Heart right ventricle (tissue), 16 donors: ENCODE results near the gene HPF1. TPM values are rescaled to one million over a fixed set of nuclear protein-coding genes. Genes with fewer than 3 reads are reported as not detected.
"Not testable (repeated sequence)": the region's sequence is repeated elsewhere in the genome, so short reads cannot be mapped to it uniquely, and the experiment has no call there.

ENCODE experiments used
- ATAC-seq, 8 donors: fragments of 200-7000 bp; cut with Tn5 transposase; one replicate each; pipeline ENCODE4 v1.9.1; 2020; ENCODE audit warnings: mild to moderate bottlenecking in 8 of 8, moderate library complexity in 8 of 8, moderate number of reproducible peaks in 1 of 8
- DNase-seq, 2 donors: peaks; one replicate each; pipeline ENCODE4 v3.0.0-alpha.2; 2020
- H3K27ac ChIP-seq, 10 donors: fragments of 200-600 bp; sonication (generic) in 2 of 10; one replicate each; pipeline versions ENCODE4 v1.5.0 to v1.8.0; 2020 to 2022; ENCODE audit warnings: mild to moderate bottlenecking in 3 of 10
- H3K27me3 ChIP-seq, 7 donors: fragments of 200-600 bp; one replicate each; pipeline ENCODE4 v1.8.0; 2021 to 2022; ENCODE audit warnings: mild to moderate bottlenecking in 2 of 7
- H3K36me3 ChIP-seq, 9 donors: fragments of 200-600 bp; sonication (generic) in 1 of 9; one replicate each; pipeline versions ENCODE4 v1.5.0 to v1.8.0; 2020 to 2022; ENCODE audit warnings: mild to moderate bottlenecking in 2 of 9
- H3K4me1 ChIP-seq, 9 donors: fragments of 200-600 bp; sonication (generic) in 1 of 9; one replicate each; pipeline versions ENCODE4 v1.5.0 to v1.8.0; 2020 to 2022; ENCODE audit warnings: mild to moderate bottlenecking in 4 of 9
- H3K4me3 ChIP-seq, 10 donors: fragments of 200-600 bp; sonication (generic) in 2 of 10; one replicate each; pipeline versions ENCODE4 v1.5.0 to v1.8.0; 2020 to 2022; ENCODE audit warnings: mild to moderate bottlenecking in 7 of 10, moderate library complexity in 2 of 10
- H3K9me3 ChIP-seq, 11 donors: fragments of 200-600 bp in 10 of 11; sonication (generic) in 2 of 11; one replicate each; pipeline versions ENCODE4 v1.5.0 to v1.8.0; 2013 to 2022; ENCODE audit warnings: mild to moderate bottlenecking in 2 of 11, control low read depth in 1 of 11, moderate library complexity in 1 of 11
- WGBS, 2 donors: extraction: QIAGEN DNeasy Blood & Tissue Kit; methylation state at CpG; one replicate each; pipeline ENCODE4 v1.1.7; 2013; ENCODE audit warnings: inconsistent platforms in 1 of 2; 5-methylcytosine and 5-hydroxymethylcytosine counted together
- intact Hi-C, 10 donors: fragments of 100-400 bp; cut with DNase I; formaldehyde crosslinking; loops; one replicate each; pipeline versions ENCODE4 v1.11.1 to v1.14.2; 2022
- long read RNA-seq, 3 donors: library from polyadenylated mRNA; unstranded; transcript quantifications; one replicate each; pipeline ENCODE4 v2.0.0, GENCODE V29; 2020 to 2021
- polyA plus RNA-seq, 2 donors: library from polyadenylated mRNA; stranded (reverse); fragments of 200-250 nt; gene quantifications; one replicate each; pipeline ENCODE4 v1.2.3, GENCODE V29; 2013
- total RNA-seq, 10 donors: library from RNA; stranded (reverse); fragmentation: NEBNext Ultra II Directional in 3 of 10; extraction: Animal tissue kit (Norgen Biotek cat#: 25700) in 3 of 10; gene quantifications; one replicate each; pipeline versions ENCODE4 v1.2.1 to v1.2.4, GENCODE V29; 2021 to 2023
- TF ChIP-seq, protein P1 (sequence below), 9 donors: fragments of 200-600 bp; sonication (generic) in 2 of 9; IDR thresholded peaks; one replicate each; pipeline versions ENCODE4 v1.5.0 to v1.8.0; 2021 to 2022; ENCODE audit warnings: antibody characterized with exemption in 9 of 9, mild to moderate bottlenecking in 5 of 9, moderate library complexity in 1 of 9
- donor health status: Arrhythmogenic right ventricular cardiomyopathy.
- donor health status: ischemic (EF 13 %, LVEDD 7.1; RV severe dilation, severe dysfunction).
- donor health status: healthy with polysubstance abuse.
- donor health status: DM: no; HTN: yes; CAD: no.
- donor health status: DM: no; HTN: no; CAD: no.
- donor health status: ischemic (EF 25% LVEDD 6.9; RV normal size, moderate dysfunction).
- donor health status: ischemic (EF 25% LVEDD 5.7; RV mildly dilated, moderate dysfunction).
- donor health status: healthy.
- donor health status: DM: yes; HTN: yes; CAD: no.
- donor health status: Ischemic cardiomyopathy.
- donor health status: ischemic (EF 35%, LVEDD 5.7; RV mildly dilated, moderate dysfunction).
- donor health status: nonischemic (EF 11% LVEDD 7.7; RV severe dilation, severe dysfunction).
- donor health status: DM: yes; HTN: yes; CAD: no.
- donor health status: PGD.
- donor health status: ischemic (EF 29% LVEDD 5.4; RV normal size, mild dysfunction).
- donor health status: nonischemic (EF 23%, LVEDD 6.1; RV moderate dilation, normal function).

Gene HPF1
- total RNA-seq, result 10 to 100 TPM; 15.4 to 18.6 (median 17.7) TPM
- polyA plus RNA-seq, result 10 to 100 TPM; 20.9 to 29.1 TPM
- long read RNA-seq, donor 1, transcript HPF1-201 (8 exons, 1,230 nt), result major isoform, 22 of 28 reads
- long read RNA-seq, donor 1, partial matches to known transcripts, result 3 of 28 reads
- long read RNA-seq, donor 1, other reads (novel, unspliced or antisense), result 3 of 28 reads
- long read RNA-seq, donor 2, transcript HPF1-201 (8 exons, 1,230 nt), result major isoform, 18 of 30 reads
- long read RNA-seq, donor 2, partial matches to known transcripts, result 5 of 30 reads
- long read RNA-seq, donor 2, other reads (novel, unspliced or antisense), result 7 of 30 reads
- long read RNA-seq, donor 3, transcript HPF1-201 (8 exons, 1,230 nt), result major isoform, 7 of 12 reads
- long read RNA-seq, donor 3, partial matches to known transcripts, result 4 of 12 reads
- long read RNA-seq, donor 3, other reads (novel, unspliced or antisense), result 1 of 12 reads

DNA sequence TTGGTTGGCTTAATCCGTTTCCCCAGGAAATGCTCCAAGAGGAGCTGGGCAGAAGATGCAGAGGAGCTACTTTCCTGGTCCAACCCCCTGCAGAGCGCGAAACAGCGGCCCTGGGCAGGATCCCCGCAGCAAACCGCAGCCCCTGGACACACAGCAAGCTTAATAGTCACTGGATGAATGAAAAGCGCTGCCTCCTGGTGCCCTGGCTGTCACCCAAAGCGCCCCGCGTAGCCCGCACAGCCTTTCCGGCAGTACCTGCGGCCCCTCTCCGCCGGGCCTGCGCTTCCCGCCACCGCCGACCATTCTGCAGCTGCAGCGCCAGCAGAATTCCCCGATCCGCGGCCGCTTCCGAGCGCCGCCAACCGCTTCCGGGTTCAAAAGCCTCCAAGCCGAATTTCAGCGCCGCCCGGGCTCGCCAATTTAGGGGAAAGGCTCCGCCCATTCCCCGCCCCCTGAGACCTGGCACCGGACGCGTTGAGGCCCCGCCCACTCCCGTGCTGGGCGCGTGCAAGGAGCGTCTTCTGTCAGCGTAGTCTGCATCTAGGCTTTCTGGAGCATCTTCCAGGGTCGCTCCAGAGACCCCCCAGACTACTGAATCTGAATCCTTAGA is at the start of gene HPF1:
Gene HPF1 (minus strand): TSS at position 370 of the 610 bp plus-strand sequence. CDS start 67 bp downstream, at position 303.
- peaks cover 0 to 10% (median 6%) of the 10 kb centered on the region in 9 donors for H3K36me3 ChIP-seq
- TF ChIP-seq, protein P1, sequence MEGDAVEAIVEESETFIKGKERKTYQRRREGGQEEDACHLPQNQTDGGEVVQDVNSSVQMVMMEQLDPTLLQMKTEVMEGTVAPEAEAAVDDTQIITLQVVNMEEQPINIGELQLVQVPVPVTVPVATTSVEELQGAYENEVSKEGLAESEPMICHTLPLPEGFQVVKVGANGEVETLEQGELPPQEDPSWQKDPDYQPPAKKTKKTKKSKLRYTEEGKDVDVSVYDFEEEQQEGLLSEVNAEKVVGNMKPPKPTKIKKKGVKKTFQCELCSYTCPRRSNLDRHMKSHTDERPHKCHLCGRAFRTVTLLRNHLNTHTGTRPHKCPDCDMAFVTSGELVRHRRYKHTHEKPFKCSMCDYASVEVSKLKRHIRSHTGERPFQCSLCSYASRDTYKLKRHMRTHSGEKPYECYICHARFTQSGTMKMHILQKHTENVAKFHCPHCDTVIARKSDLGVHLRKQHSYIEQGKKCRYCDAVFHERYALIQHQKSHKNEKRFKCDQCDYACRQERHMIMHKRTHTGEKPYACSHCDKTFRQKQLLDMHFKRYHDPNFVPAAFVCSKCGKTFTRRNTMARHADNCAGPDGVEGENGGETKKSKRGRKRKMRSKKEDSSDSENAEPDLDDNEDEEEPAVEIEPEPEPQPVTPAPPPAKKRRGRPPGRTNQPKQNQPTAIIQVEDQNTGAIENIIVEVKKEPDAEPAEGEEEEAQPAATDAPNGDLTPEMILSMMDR (IDR thresholded peaks at IDR 0.05), result no peak
- peak within 1 kb of the TSS; percentile 61 to 95 (median 82) for H3K4me3 ChIP-seq
- peaks cover 0 to 28% (median 18%) of the 10 kb centered on the region in 9 donors for H3K4me1 ChIP-seq
- H3K27me3 ChIP-seq, result no peaks in the 10 kb centered on the region
- 0 to 1% methylated on average over 46 of the region's 46 CpGs for WGBS, 2 donors
- DNase-seq (peak; percentile 91 to 94), ATAC-seq (peak; percentile 97 to 99 (median 98))
- intact Hi-C loops, result loop anchor here in 1 of 10 donors (10.0 kb wide), 1 partner anchor 143 kb away; the partner anchor contains the start of gene NEK1
- peak within 1 kb of the TSS in 9 of 10 donors; percentile 45 to 84 (median 75) for H3K27ac ChIP-seq
- H3K9me3 ChIP-seq, result no peaks in the 10 kb centered on the region

DNA sequence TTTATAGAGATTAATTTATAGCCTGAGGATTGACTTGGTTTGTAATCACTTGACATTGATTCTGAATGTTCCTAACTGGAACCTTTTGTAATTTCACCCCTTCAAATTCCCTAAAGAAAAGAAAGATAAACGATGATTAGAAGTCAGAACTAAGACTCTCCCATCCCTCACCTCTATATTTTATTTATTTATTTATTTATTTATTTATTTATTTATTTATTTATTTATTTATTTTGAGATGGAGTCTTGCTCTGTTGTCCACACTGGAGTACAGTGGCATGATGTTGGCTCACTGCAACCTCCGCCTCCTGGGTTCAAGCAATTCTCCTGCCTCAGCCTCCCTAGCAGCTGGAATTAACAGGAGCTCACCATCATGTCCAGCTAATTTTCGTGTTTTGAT is 49.0 kb upstream of the HPF1 start:
- DNase-seq, H3K36me3 ChIP-seq, ATAC-seq, H3K27ac ChIP-seq, H3K4me1 ChIP-seq, H3K4me3 ChIP-seq, H3K27me3 ChIP-seq: not testable (repeated sequence)
- 86 to 89% methylated on average over 3 of the region's 3 CpGs for WGBS, 2 donors
- intact Hi-C loops, result loop anchor here in 1 of 10 donors (5.0 kb wide), 1 partner anchor 236 kb away; no protein-coding TSS in a partner anchor
- peaks cover 0 to 11% (median 0%) of the 10 kb centered on the region in 11 donors for H3K9me3 ChIP-seq

DNA sequence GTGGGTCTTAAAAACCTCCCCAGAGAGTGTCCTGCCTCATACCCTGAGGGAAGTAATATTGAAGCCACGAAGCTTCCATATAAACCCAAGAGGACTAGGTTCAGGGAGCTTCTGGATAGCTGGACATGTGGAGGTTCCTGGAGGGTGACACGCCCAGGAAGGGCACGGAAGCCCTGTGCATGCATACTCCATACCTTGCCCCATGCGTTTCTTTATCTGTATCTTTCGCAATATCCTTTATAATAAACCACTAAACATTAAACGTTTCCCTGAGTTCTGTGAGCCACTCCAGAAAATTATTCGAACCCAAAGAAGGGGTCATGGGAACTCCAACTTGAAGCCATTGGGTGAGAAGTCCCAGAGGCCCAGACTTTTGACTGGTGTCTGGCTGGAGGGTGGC is 45.7 kb upstream of the HPF1 start:
- H3K36me3 ChIP-seq, result no peaks in the 10 kb centered on the region
- ATAC-seq (no peak), DNase-seq (no peak)
- no peak overlapping the region for H3K27ac ChIP-seq
- peaks cover 0 to 5% (median 0%) of the 10 kb centered on the region in 7 donors for H3K27me3 ChIP-seq
- no peaks in the 10 kb centered on the region for H3K4me1 ChIP-seq
- intact Hi-C loops, result no loop called here
- H3K9me3 ChIP-seq, result peaks cover 0 to 11% (median 0%) of the 10 kb centered on the region in 11 donors
- WGBS, 2 donors, result 77 to 84% methylated on average over 7 of the region's 7 CpGs
- TF ChIP-seq, protein P1 (IDR thresholded peaks at IDR 0.05), result no peak
- no peak overlapping the region for H3K4me3 ChIP-seq

DNA sequence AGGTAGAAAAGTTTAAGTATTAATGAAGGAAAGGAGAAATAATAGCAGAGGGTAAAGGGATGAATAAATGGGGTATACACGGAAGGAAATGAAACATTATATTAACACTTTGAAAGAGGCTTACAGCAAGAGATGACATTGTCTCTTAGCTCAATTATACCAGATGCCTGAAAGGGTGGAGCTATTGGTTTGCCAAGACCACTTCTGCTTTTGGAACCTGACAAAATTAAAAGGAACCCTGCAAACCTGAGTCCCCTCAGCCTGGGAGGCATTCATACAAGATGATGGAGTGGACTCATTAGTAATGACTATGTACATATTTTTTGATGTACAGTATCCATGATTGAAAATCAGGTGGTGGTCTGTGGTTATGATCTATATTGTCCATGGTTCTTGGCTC is 45.1 kb upstream of the HPF1 start:
- no peak for DNase-seq
- WGBS, 2 donors, result 81 to 88% methylated on average over 1 of the region's 1 CpG
- Histone ChIP-seq H3K4me1 (no peaks in the 10 kb centered on the region), H3K27ac (no peak overlapping the region), H3K36me3 (no peaks in the 10 kb centered on the region), H3K4me3 (no peak overlapping the region), H3K9me3 (peaks cover 0 to 11% (median 0%) of the 10 kb centered on the region in 11 donors), H3K27me3 (peaks cover 0 to 8% (median 0%) of the 10 kb centered on the region in 7 donors)
- TF ChIP-seq, protein P1 (IDR thresholded peaks at IDR 0.05), result no peak
- intact Hi-C loops, result no loop called here
- no peak for ATAC-seq
